Endothelial cell of umbilical vein (primary cell): ENCODE results near the gene NOXA1. TPM values are rescaled to one million over a fixed set of nuclear protein-coding genes. Genes with fewer than 3 reads are reported as not detected.

Source experiments
- BruUV-seq: library from RNA; stranded (reverse); fragments of 400-500 nt; replicated peaks from 2 replicates; lab custom pipeline; 2021; lab: Mats Ljungman, UMichigan
- CTCF ChIA-PET: fragments of 300-600, 350-600 bp; sonication (Branson Sonifier 250); formaldehyde crosslinking; loops from one replicate; lab custom pipeline; 2021; ENCODE audit warnings: antibody characterized with exemption, inconsistent platforms; lab: Charles Lee
- POLR2A ChIA-PET: fragments of 300-600, 350-600 bp; sonication (Branson Sonifier 250); formaldehyde crosslinking; loops from one replicate; lab custom pipeline; 2021; ENCODE audit warnings: antibody characterized with exemption, inconsistent platforms; lab: Charles Lee
- DNase-seq: peaks from one replicate; pipeline ENCODE4 v3.0.0-alpha.2; 2011; ENCODE audit warnings: low read depth, low spot score
- FAIRE-seq: peaks from 2 replicates; lab custom pipeline; 2011; peaks lifted over from hg19 to GRCh38; lab: Jason Lieb, UNC
- H2AFZ ChIP-seq: 2 replicates; pipeline ENCODE4 v1.6.0; 2012; ENCODE audit warnings: low read depth, low read length, control low read depth, inconsistent platforms
- H3K27ac ChIP-seq: 2 replicates; pipeline ENCODE4 v1.5.1; 2011; ENCODE audit warnings: low read depth, mild to moderate bottlenecking, control low read depth, low read length, moderate library complexity; ENCODE audit not compliant: insufficient read depth
- H3K27me3 ChIP-seq, 2 experiments: 2 replicates each; pipeline versions ENCODE4 v1.6.0 to v1.6.1; 2011; ENCODE audit warnings: low read length in 2 of 2, mixed read lengths in 1 of 2; ENCODE audit not compliant: control insufficient read depth in 2 of 2, insufficient read depth in 2 of 2
- H3K36me3 ChIP-seq, 2 experiments: 2 replicates in 1 of 2; 3 replicates in 1 of 2; pipeline ENCODE4 v1.5.1; 2011; ENCODE audit warnings: low read length in 2 of 2, mild to moderate bottlenecking in 1 of 2, moderate library complexity in 1 of 2; ENCODE audit not compliant: control insufficient read depth in 2 of 2, insufficient read depth in 2 of 2; ENCODE audit errors: extremely low read depth in 1 of 2
- H3K4me1 ChIP-seq: 3 replicates; pipeline ENCODE4 v1.5.1; 2011; ENCODE audit warnings: mild to moderate bottlenecking, low read length; ENCODE audit not compliant: control insufficient read depth, insufficient read depth; ENCODE audit errors: extremely low read depth
- H3K4me2 ChIP-seq: 2 replicates; pipeline ENCODE4 v1.6.1; 2011; ENCODE audit warnings: low read length, control low read depth, mixed read lengths; ENCODE audit not compliant: insufficient read depth
- H3K4me3 ChIP-seq, 3 experiments: fragments of 200-600 bp in 1 of 3; sonication (generic), shearing (Covaris generic) in 1 of 3; replicated peaks in 1 of 3; 2 replicates each; pipeline ENCODE4 v1.5.1; 2011 to 2016; ENCODE audit warnings: control low read depth in 3 of 3, low read length in 3 of 3, mild to moderate bottlenecking in 2 of 3, inconsistent platforms in 1 of 3, low read depth in 1 of 3, moderate library complexity in 1 of 3; ENCODE audit not compliant: insufficient read depth in 1 of 3
- H3K79me2 ChIP-seq: 2 replicates; pipeline ENCODE4 v1.6.0; 2012; ENCODE audit warnings: low read length, inconsistent platforms; ENCODE audit not compliant: control insufficient read depth, insufficient read depth
- H3K9ac ChIP-seq: replicated peaks from 2 replicates; pipeline ENCODE3; 2011; ENCODE audit warnings: low read length, control low read depth; ENCODE audit not compliant: insufficient read depth; ENCODE audit errors: extremely low read depth
- H3K9me1 ChIP-seq: replicated peaks from 3 replicates; pipeline ENCODE4 v1.6.0; 2011; ENCODE audit warnings: mild to moderate bottlenecking, low read length; ENCODE audit not compliant: control insufficient read depth, insufficient read depth; ENCODE audit errors: extremely low read depth
- H3K9me3 ChIP-seq: replicated peaks from 2 replicates; pipeline ENCODE4 v1.5.1; 2012; ENCODE audit warnings: low read length, inconsistent platforms; ENCODE audit not compliant: control insufficient read depth, insufficient read depth
- H4K20me1 ChIP-seq: replicated peaks from 2 replicates; pipeline ENCODE3; 2011; ENCODE audit warnings: mild to moderate bottlenecking, low read length; ENCODE audit not compliant: control insufficient read depth, insufficient read depth; ENCODE audit errors: extremely low read depth
- EZH2 ChIP-seq: IDR thresholded peaks from 2 replicates; pipeline ENCODE4 v1.6.1; 2012; ENCODE audit warnings: borderline replicate concordance, low read depth, mild to moderate bottlenecking, moderate library complexity, low read length, inconsistent platforms; ENCODE audit not compliant: severe bottlenecking
- FOS ChIP-seq: IDR thresholded peaks from 2 replicates; pipeline ENCODE4 v1.6.1; 2011; ENCODE audit warnings: mild to moderate bottlenecking, low read length, moderate library complexity, borderline replicate concordance; ENCODE audit not compliant: insufficient read depth
- GATA2 ChIP-seq: IDR thresholded peaks from 2 replicates; pipeline ENCODE4 v1.7.0; 2011; ENCODE audit warnings: low read depth, mild to moderate bottlenecking, moderate library complexity, mixed read lengths, low read length; ENCODE audit not compliant: insufficient read length, insufficient read depth
- JUN ChIP-seq: IDR thresholded peaks from 2 replicates; pipeline ENCODE4 v1.6.1; 2011; ENCODE audit warnings: borderline replicate concordance, low read depth; ENCODE audit not compliant: insufficient read length, insufficient read depth
- MYC ChIP-seq: IDR thresholded peaks from one replicate; pipeline ENCODE4 v1.6.1; 2011; ENCODE audit warnings: mild to moderate bottlenecking, low read depth, low read length
- POLR2A ChIP-seq: IDR thresholded peaks from 2 replicates; pipeline ENCODE4 v1.6.1; 2012; ENCODE audit warnings: low read depth, mild to moderate bottlenecking, control low read depth, low read length
- POLR2AphosphoS5 ChIP-seq: IDR thresholded peaks from 2 replicates; pipeline ENCODE4 v1.6.1; 2012; ENCODE audit warnings: low read depth, mild to moderate bottlenecking, control low read depth, low read length, moderate library complexity; ENCODE audit not compliant: insufficient read depth
- dilution Hi-C: fragments of 300-500 bp; cut with MboI; formaldehyde crosslinking; loops from one replicate; pipeline ENCODE4 v1.15.0; 2019; ENCODE audit warnings: low sequenced_read_pairs; ENCODE audit not compliant: extremely low pct_ligation_motif_present
- intact Hi-C: fragments of 100-400 bp; cut with micrococcal nuclease; formaldehyde crosslinking; loops from one replicate; pipeline ENCODE4 v1.10.0; 2022
- polyA plus RNA-seq, 4 experiments: library from polyadenylated mRNA; depleted of rRNA in 3 of 4; stranded (reverse) in 3 of 4; unstranded in 1 of 4; fragments of >200 nt; gene quantifications; 2 replicates each; pipeline versions ENCODE4 v1.2.1 to v1.2.3, GENCODE V29; 2011 to 2012; ENCODE audit warnings: missing spikeins in 1 of 4
- total RNA-seq: library from RNA; stranded (reverse); gene quantifications from 2 replicates; pipeline ENCODE4 v1.2.3, GENCODE V29; 2021
- TF ChIP-seq, protein P1 (sequence below): IDR thresholded peaks from 2 replicates; pipeline ENCODE4 v1.6.1; 2011; ENCODE audit not compliant: insufficient read depth, insufficient read length
- TF ChIP-seq, protein P2 (sequence below), 2 donors: IDR thresholded peaks; 1 replicate in 1 of 2; 2 replicates in 1 of 2; pipeline ENCODE4 v1.5.1; 2011; ENCODE audit warnings: low read length in 2 of 2, mild to moderate bottlenecking in 2 of 2, moderate library complexity in 2 of 2, control low read depth in 1 of 2, inconsistent platforms in 1 of 2, low read depth in 1 of 2; ENCODE audit not compliant: insufficient read depth in 1 of 2; ENCODE audit errors: extremely low read depth in 1 of 2

The NOXA1 gene
- total and polyA plus RNA-seq, 2 donors (not counting 3 experiments of a cell fraction or from before 2014, with no cell fraction given): 0.40 to 0.91 TPM

DNA sequence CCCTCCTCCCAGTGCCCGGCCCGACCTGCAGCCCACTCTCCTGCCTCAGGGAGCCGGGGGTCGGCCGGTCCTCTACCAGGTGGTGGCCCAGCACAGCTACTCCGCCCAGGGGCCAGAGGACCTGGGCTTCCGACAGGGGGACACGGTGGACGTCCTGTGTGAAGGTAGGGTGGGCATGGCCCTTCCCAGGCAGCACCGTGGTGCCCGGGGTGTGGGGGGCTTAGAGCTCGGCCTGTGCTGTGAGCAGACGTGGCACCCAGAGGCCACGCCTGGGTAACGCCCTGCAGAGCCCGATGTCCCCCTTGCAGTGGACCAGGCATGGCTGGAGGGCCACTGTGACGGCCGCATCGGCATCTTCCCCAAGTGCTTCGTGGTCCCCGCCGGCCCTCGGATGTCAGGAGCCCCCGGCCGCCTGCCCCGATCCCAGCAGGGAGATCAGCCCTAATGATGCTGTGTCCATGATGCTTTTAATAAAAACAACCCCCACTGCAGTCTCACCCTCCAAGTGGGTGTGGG is 10.8 kb downstream of the NOXA1 start:
- intact Hi-C loops: no loop called here
- Histone ChIP-seq H3K36me3 (no peaks in the 10 kb centered on the region), H3K79me2 (no peaks in the 10 kb centered on the region), H3K4me2 (no peak overlapping the region), H3K4me3 (no peak overlapping the region), H3K9me3 (no peaks in the 10 kb centered on the region), H3K4me1 (no peaks in the 10 kb centered on the region), H3K9ac (no peak overlapping the region), H3K27ac (no peak overlapping the region), H3K9me1 (no peaks in the 10 kb centered on the region), H3K27me3 (no peaks in the 10 kb centered on the region), H2AFZ (no peak overlapping the region), H4K20me1 (no peaks in the 10 kb centered on the region)
- dilution Hi-C loops: no loop called here
- TF ChIP-seq FOS (no peak), POLR2A (no peak), EZH2 (no peak), GATA2 (no peak), JUN (no peak), POLR2AphosphoS5 (no peak), MYC (no peak)
- TF ChIP-seq, protein P1, sequence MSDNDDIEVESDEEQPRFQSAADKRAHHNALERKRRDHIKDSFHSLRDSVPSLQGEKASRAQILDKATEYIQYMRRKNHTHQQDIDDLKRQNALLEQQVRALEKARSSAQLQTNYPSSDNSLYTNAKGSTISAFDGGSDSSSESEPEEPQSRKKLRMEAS: no peak
- TF ChIP-seq, protein P2, sequence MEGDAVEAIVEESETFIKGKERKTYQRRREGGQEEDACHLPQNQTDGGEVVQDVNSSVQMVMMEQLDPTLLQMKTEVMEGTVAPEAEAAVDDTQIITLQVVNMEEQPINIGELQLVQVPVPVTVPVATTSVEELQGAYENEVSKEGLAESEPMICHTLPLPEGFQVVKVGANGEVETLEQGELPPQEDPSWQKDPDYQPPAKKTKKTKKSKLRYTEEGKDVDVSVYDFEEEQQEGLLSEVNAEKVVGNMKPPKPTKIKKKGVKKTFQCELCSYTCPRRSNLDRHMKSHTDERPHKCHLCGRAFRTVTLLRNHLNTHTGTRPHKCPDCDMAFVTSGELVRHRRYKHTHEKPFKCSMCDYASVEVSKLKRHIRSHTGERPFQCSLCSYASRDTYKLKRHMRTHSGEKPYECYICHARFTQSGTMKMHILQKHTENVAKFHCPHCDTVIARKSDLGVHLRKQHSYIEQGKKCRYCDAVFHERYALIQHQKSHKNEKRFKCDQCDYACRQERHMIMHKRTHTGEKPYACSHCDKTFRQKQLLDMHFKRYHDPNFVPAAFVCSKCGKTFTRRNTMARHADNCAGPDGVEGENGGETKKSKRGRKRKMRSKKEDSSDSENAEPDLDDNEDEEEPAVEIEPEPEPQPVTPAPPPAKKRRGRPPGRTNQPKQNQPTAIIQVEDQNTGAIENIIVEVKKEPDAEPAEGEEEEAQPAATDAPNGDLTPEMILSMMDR (IDR thresholded peaks at IDR 0.05; ENCODE audit: extremely low read depth in 1 of 2, insufficient read depth in 1 of 2, low read depth in 1 of 2, low read length in 2 of 2): no peak
- CTCF ChIA-PET: interaction anchor here (1.4 to 4.5 kb wide), 3 partner anchors 8 to 12 kb away, joined by 3 to 28 read pairs (median 3); partner anchors contain the start of genes EXD3 and NOXA1
- DNase-seq (no peak), FAIRE-seq (no peak)
- POLR2A ChIA-PET: no interaction called here
- BruUV-seq: no TSS peak
